HepG2 (cell line): ENCODE data around the gene PTGER3. TPM values are rescaled to one million over a fixed set of nuclear protein-coding genes. Genes with fewer than 3 reads are reported as not detected.

Experiments used
- ATAC-seq: fragments of 200-7000 bp; cut with Tn5 transposase; 3 replicates; pipeline ENCODE4 v1.9.1; 2020; ENCODE audit warnings: mild to moderate bottlenecking, moderate library complexity
- BruUV-seq: library from RNA; stranded (reverse); fragments of 400-500 nt; replicated peaks from 2 replicates; lab custom pipeline; 2021; lab: Mats Ljungman, UMichigan
- CTCF ChIA-PET: fragments of 300-600 bp; formaldehyde crosslinking; extraction: SDS; loops from one replicate; lab custom pipeline; 2021; ENCODE audit warnings: low total read pairs, inconsistent platforms, low intra/inter-chr PET ratio; lab: Yijun Ruan, JAX
- POLR2A ChIA-PET: fragments of 350-600 bp; sonication (Branson Sonifier 250); formaldehyde crosslinking; loops from one replicate; lab custom pipeline; 2020; ENCODE audit warnings: antibody characterized with exemption, inconsistent platforms; lab: Yijun Ruan, JAX
- DNase-seq: peaks from one replicate; pipeline ENCODE4 v3.0.0-alpha.2; 2015; ENCODE audit warnings: low spot score
- FAIRE-seq: peaks from 3 replicates; lab custom pipeline; 2011; peaks lifted over from hg19 to GRCh38; lab: Jason Lieb, UNC
- H2AFZ ChIP-seq: one replicate; pipeline ENCODE4 v1.6.1; 2011; ENCODE audit warnings: low read length, inconsistent platforms
- H3K27ac ChIP-seq: fragments of 300-600 bp; 3 replicates; pipeline ENCODE4 v1.8.0; 2011; ENCODE audit warnings: mixed run types, mild to moderate bottlenecking, mixed read lengths, low read length, inconsistent platforms; ENCODE audit not compliant: insufficient read depth; ENCODE audit errors: extremely low read length
- H3K27me3 ChIP-seq, 2 experiments: fragments of 200-600 bp in 1 of 2; 2 replicates in 1 of 2; 3 replicates in 1 of 2; pipeline versions ENCODE4 v1.6.0 to v1.8.0; 2011; ENCODE audit warnings: low read length in 2 of 2, mild to moderate bottlenecking in 2 of 2, moderate library complexity in 2 of 2, inconsistent platforms in 1 of 2; ENCODE audit not compliant: insufficient read depth in 2 of 2, control insufficient read depth in 1 of 2
- H3K36me3 ChIP-seq, 2 experiments: fragments of 200-600 bp in 1 of 2; replicated peaks in 1 of 2; 2 replicates in 1 of 2; 3 replicates in 1 of 2; pipeline versions ENCODE4 v1.5.1 to v1.8.0; 2011; ENCODE audit warnings: low read length in 2 of 2, inconsistent platforms in 1 of 2; ENCODE audit not compliant: insufficient read depth in 2 of 2, control insufficient read depth in 1 of 2
- H3K4me1 ChIP-seq: 2 replicates; pipeline ENCODE4 v1.5.1; 2012; ENCODE audit warnings: low read length, inconsistent platforms; ENCODE audit not compliant: insufficient read depth
- H3K4me2 ChIP-seq: 2 replicates; pipeline ENCODE4 v1.6.0; 2011; ENCODE audit warnings: low read depth, low read length, inconsistent platforms
- H3K4me3 ChIP-seq, 3 experiments: fragments of 200-600 bp in 1 of 3; sonication (generic), shearing (Covaris generic) in 1 of 3; replicated peaks in 1 of 3; 2 replicates each; pipeline ENCODE4 v1.5.1; 2011 to 2016; ENCODE audit warnings: low read length in 3 of 3, inconsistent platforms in 2 of 3, low read depth in 2 of 3, mild to moderate bottlenecking in 2 of 3, control low read depth in 1 of 3, mixed read lengths in 1 of 3; ENCODE audit not compliant: insufficient read depth in 1 of 3
- H3K79me2 ChIP-seq: one replicate; pipeline ENCODE4 v1.6.1; 2011; ENCODE audit warnings: low read length, inconsistent platforms; ENCODE audit not compliant: insufficient read depth
- H3K9ac ChIP-seq: 2 replicates; pipeline ENCODE4 v1.6.0; 2011; ENCODE audit warnings: mild to moderate bottlenecking, low read depth, low read length, inconsistent platforms; ENCODE audit not compliant: insufficient read depth
- H3K9me3 ChIP-seq: 2 replicates; pipeline ENCODE4 v1.5.1; 2012; ENCODE audit warnings: mild to moderate bottlenecking, low read length
- H4K20me1 ChIP-seq: 2 replicates; pipeline ENCODE4 v1.6.0; 2011; ENCODE audit warnings: inconsistent platforms, mild to moderate bottlenecking, low read length, moderate library complexity; ENCODE audit not compliant: insufficient read depth
- ARNT ChIP-seq: fragments of 450-650 bp; IDR thresholded peaks from 2 replicates; pipeline ENCODE4 v1.6.1; 2017
- ASH2L ChIP-seq: fragments of 300-600, 200-600 bp; sonication (generic); IDR thresholded peaks from 2 replicates; pipeline ENCODE4 v1.7.0; 2017; ENCODE audit warnings: low read depth, mild to moderate bottlenecking, moderate library complexity, mixed read lengths, low read length; ENCODE audit not compliant: insufficient read length
- ATF7 ChIP-seq, 2 experiments: fragments of 450-650 bp in 1 of 2; sonication (generic) in 1 of 2; formaldehyde crosslinking in 1 of 2; IDR thresholded peaks; 2 replicates each; pipeline versions ENCODE4 v1.4.0 to v1.6.1; 2016 to 2020; ENCODE audit warnings: antibody characterized with exemption in 1 of 2, mild to moderate bottlenecking in 1 of 2, missing genetic modification reagents in 1 of 2
- BCL6 ChIP-seq: IDR thresholded peaks from 2 replicates; pipeline ENCODE4 v1.6.1; 2016; ENCODE audit warnings: missing genetic modification reagents, missing compliant biosample characterization
- CHD4 ChIP-seq: fragments of 200-600 bp; sonication (generic); IDR thresholded peaks from 2 replicates; pipeline ENCODE4 v1.7.0; 2017; ENCODE audit warnings: mild to moderate bottlenecking, low read length, borderline replicate concordance
- ESRRA ChIP-seq: sonication (generic); formaldehyde crosslinking; IDR thresholded peaks from 2 replicates; pipeline ENCODE4 v1.5.1; 2020; ENCODE audit warnings: mild to moderate bottlenecking, low read depth, missing genetic modification reagents
- HHEX ChIP-seq: IDR thresholded peaks from 2 replicates; pipeline ENCODE4 v1.6.1; 2016; ENCODE audit warnings: control low read depth
- KMT2A ChIP-seq: sonication (generic); formaldehyde crosslinking; IDR thresholded peaks from 2 replicates; pipeline ENCODE4 v1.4.0; 2020; ENCODE audit warnings: missing genetic modification reagents
- MEF2D ChIP-seq: sonication (generic); formaldehyde crosslinking; IDR thresholded peaks from 2 replicates; pipeline ENCODE4 v1.5.1; 2020; ENCODE audit warnings: mild to moderate bottlenecking, missing genetic modification reagents
- NCOA5 ChIP-seq: sonication (generic); formaldehyde crosslinking; IDR thresholded peaks from 2 replicates; pipeline ENCODE4 v1.4.0; 2020; ENCODE audit warnings: missing genetic modification reagents
- NFRKB ChIP-seq: fragments of 450-650 bp; IDR thresholded peaks from 2 replicates; pipeline ENCODE4 v1.6.1; 2017
- PPARG ChIP-seq: conservative IDR thresholded peaks from 2 replicates; pipeline ENCODE4 v1.6.1; 2016; ENCODE audit warnings: missing biosample characterization, missing genetic modification reagents
- PRPF4 ChIP-seq: fragments of 200-400 bp; formaldehyde crosslinking; IDR thresholded peaks from 2 replicates; pipeline ENCODE4 v1.6.1; 2016; ENCODE audit warnings: low read length, low read depth; ENCODE audit not compliant: poor library complexity, severe bottlenecking
- RXRA ChIP-seq: sonication (generic); formaldehyde crosslinking; IDR thresholded peaks from 2 replicates; pipeline ENCODE4 v1.5.1; 2020; ENCODE audit warnings: missing genetic modification reagents
- SRF ChIP-seq: IDR thresholded peaks from 2 replicates; pipeline ENCODE4 v1.6.1; 2011; ENCODE audit warnings: mild to moderate bottlenecking, low read depth, low read length, moderate library complexity
- TRIM24 ChIP-seq: sonication (generic); formaldehyde crosslinking; IDR thresholded peaks from 2 replicates; pipeline ENCODE4 v1.8.0; 2022; ENCODE audit warnings: mild to moderate bottlenecking, missing genetic modification reagents
- ZBTB38 ChIP-seq: sonication (generic); formaldehyde crosslinking; IDR thresholded peaks from 2 replicates; pipeline ENCODE4 v1.5.1; 2020; ENCODE audit warnings: mild to moderate bottlenecking, missing genetic modification reagents
- ZNF234 ChIP-seq: sonication (generic); formaldehyde crosslinking; conservative IDR thresholded peaks from 2 replicates; pipeline ENCODE4 v1.5.1; 2020; ENCODE audit warnings: mild to moderate bottlenecking, missing genetic modification reagents
- ZNF331 ChIP-seq: sonication (generic); formaldehyde crosslinking; IDR thresholded peaks from 2 replicates; pipeline ENCODE4 v1.4.0; 2020; ENCODE audit warnings: missing genetic modification reagents
- ZNF543 ChIP-seq: sonication (generic); formaldehyde crosslinking; IDR thresholded peaks from 2 replicates; pipeline ENCODE4 v1.4.0; 2020; ENCODE audit warnings: mild to moderate bottlenecking, missing genetic modification reagents
- WGBS: methylation state at CpG from one replicate; pipeline ENCODE4 v1.1.6; 2017; ENCODE audit warnings: low lambda C conversion rate; 5-methylcytosine and 5-hydroxymethylcytosine counted together
- in situ Hi-C: cut with HindIII; loops from 2 replicates; pipeline ENCODE4 v1.10.0; 2017; ENCODE audit warnings: low pct_unique_long_range_greater_than_20kb; ENCODE audit not compliant: extremely low pct_ligation_motif_present
- intact Hi-C: fragments of 100-400 bp; cut with micrococcal nuclease; formaldehyde crosslinking; loops from one replicate; pipeline ENCODE4 v1.10.0; 2022; ENCODE audit not compliant: unreplicated experiment
- polyA plus RNA-seq, 8 experiments: library from polyadenylated mRNA; depleted of rRNA in 3 of 8; stranded (reverse) in 7 of 8; unstranded in 1 of 8; fragments of >200 nt; fragmentation: Illumina TruSeq in 4 of 8; extraction: Trizol in 4 of 8; gene quantifications; 2 replicates each; pipeline versions ENCODE4 v1.2.1 to v1.2.3, GENCODE V29; 2011 to 2016; ENCODE audit warnings: low read depth in 4 of 8, missing spikeins in 1 of 8, mixed read lengths in 1 of 8; ENCODE audit not compliant: insufficient read depth in 1 of 8
- total RNA-seq, 5 experiments: library from RNA; depleted of rRNA; stranded (reverse); fragments of >200 nt; fragmentation: Illumina TruSeq; extraction: Trizol; gene quantifications; 2 replicates each; pipeline ENCODE4 v1.2.3, GENCODE V29; 2016; ENCODE audit warnings: low read depth in 1 of 5
- TF ChIP-seq, protein P1 (sequence below): sonication (generic); formaldehyde crosslinking; conservative IDR thresholded peaks from 2 replicates; pipeline ENCODE4 v1.8.1; 2023; ENCODE audit warnings: missing genetic modification reagents
- TF ChIP-seq, protein P2 (sequence below): sonication (generic); formaldehyde crosslinking; IDR thresholded peaks from 2 replicates; pipeline ENCODE4 v1.8.1; 2022; ENCODE audit warnings: low read depth, mild to moderate bottlenecking, missing genetic modification reagents
- TF ChIP-seq, protein P3 (sequence below): sonication (generic); formaldehyde crosslinking; IDR thresholded peaks from 2 replicates; pipeline ENCODE4 v1.8.1; 2023; ENCODE audit warnings: mild to moderate bottlenecking, missing genetic modification reagents

The PTGER3 gene
- total and polyA plus RNA-seq, 2 of the 13 experiments (the other 11 are each of a cell fraction or from before 2014, with no cell fraction given) = 0.01 TPM; not detected in 1

DNA sequence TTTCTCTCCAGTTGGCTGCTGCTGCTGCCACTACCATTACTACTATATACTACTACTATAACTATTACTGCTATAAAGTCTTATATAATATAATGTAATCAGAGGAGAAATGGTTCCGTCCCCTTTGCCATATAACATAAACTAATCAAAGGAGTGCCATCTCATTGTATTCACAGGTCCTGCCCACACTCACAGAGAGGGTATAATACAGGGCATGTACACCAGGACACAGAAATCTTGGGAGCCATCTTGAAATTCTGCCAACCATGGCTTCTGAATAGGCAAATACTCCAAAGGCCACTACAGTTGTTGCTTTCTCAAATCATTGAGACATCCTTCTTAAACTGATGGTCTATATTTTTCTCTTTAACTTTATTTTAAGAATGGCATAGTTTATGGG is 40.1 kb upstream of the PTGER3 start:
- H3K4me3 ChIP-seq = no peak overlapping the region
- intact Hi-C loops = loop anchor here (2.0 to 10.0 kb wide), 2 partner anchors 55 to 1397 kb away; no protein-coding TSS in a partner anchor
- BruUV-seq = no TSS peak

DNA sequence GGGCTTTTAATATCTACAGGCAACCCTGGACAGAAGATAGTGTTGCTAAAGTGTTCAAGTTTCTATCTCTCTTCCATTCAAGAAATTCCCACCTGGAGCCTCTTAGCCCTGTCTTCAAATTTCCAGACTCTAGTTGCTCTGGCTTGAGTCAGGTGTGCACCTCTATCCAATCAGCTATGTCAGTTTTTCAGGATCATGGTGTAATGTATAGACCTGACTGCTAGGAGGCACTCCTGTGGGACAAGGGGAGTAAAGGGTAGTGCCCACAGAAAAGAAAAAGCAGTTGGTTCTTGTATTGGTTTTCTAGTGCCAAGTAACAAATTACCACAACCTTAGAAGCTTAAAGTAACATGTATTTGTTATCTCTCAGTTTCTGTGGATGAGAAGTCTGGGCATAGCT is 39.4 kb upstream of the PTGER3 start:
- FAIRE-seq = no peak
- ChIA-PET CTCF (no interaction called here), POLR2A (no interaction called here)
- Histone ChIP-seq H4K20me1 (no peaks in the 10 kb centered on the region), H3K36me3 (no peaks in the 10 kb centered on the region), H3K9ac (no peak overlapping the region), H3K79me2 (no peaks in the 10 kb centered on the region), H3K27ac (no peak overlapping the region), H2AFZ (no peak overlapping the region), H3K4me2 (no peak overlapping the region), H3K4me1 (peaks cover 1% of the 10 kb centered on the region), H3K4me3 (no peak overlapping the region), H3K9me3 (no peaks in the 10 kb centered on the region), H3K27me3 (no peaks in the 10 kb centered on the region)
- DNase-seq = no peak
- no peak for ATAC-seq
- BruUV-seq = no TSS peak
- intact Hi-C loops (loop anchor here (10.0 kb wide), 1 partner anchor 1398 kb away; no protein-coding TSS in a partner anchor), in situ Hi-C loops (loop anchor here (10.0 to 25.0 kb wide), 2 partner anchors 882 to 950 kb away; partner anchors contain the start of gene LRRC40)
- TF ChIP-seq ARNT (no peak), ZNF331 (CRISPR knock-in tag) (no peak), BCL6 (no peak), ASH2L (no peak), HHEX (CRISPR knock-in tag) (no peak), PPARG (CRISPR knock-in tag) (no peak), TRIM24 (CRISPR knock-in tag) (no peak), NFRKB (no peak), ZNF543 (CRISPR knock-in tag) (no peak)
- TF ChIP-seq, protein P1, sequence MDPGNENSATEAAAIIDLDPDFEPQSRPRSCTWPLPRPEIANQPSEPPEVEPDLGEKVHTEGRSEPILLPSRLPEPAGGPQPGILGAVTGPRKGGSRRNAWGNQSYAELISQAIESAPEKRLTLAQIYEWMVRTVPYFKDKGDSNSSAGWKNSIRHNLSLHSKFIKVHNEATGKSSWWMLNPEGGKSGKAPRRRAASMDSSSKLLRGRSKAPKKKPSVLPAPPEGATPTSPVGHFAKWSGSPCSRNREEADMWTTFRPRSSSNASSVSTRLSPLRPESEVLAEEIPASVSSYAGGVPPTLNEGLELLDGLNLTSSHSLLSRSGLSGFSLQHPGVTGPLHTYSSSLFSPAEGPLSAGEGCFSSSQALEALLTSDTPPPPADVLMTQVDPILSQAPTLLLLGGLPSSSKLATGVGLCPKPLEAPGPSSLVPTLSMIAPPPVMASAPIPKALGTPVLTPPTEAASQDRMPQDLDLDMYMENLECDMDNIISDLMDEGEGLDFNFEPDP = no peak
- TF ChIP-seq, protein P2, sequence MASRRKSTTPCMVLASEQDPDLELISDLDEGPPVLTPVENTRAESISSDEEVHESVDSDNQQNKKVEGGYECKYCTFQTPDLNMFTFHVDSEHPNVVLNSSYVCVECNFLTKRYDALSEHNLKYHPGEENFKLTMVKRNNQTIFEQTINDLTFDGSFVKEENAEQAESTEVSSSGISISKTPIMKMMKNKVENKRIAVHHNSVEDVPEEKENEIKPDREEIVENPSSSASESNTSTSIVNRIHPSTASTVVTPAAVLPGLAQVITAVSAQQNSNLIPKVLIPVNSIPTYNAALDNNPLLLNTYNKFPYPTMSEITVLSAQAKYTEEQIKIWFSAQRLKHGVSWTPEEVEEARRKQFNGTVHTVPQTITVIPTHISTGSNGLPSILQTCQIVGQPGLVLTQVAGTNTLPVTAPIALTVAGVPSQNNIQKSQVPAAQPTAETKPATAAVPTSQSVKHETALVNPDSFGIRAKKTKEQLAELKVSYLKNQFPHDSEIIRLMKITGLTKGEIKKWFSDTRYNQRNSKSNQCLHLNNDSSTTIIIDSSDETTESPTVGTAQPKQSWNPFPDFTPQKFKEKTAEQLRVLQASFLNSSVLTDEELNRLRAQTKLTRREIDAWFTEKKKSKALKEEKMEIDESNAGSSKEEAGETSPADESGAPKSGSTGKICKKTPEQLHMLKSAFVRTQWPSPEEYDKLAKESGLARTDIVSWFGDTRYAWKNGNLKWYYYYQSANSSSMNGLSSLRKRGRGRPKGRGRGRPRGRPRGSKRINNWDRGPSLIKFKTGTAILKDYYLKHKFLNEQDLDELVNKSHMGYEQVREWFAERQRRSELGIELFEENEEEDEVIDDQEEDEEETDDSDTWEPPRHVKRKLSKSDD (CRISPR knock-in tag) = no peak

More for the DNA sequence above, 40.1 kb upstream of the PTGER3 start:
- no peak overlapping the region for H3K4me2 ChIP-seq
- H3K9me3 ChIP-seq = no peaks in the 10 kb centered on the region
- TF ChIP-seq, protein P3, sequence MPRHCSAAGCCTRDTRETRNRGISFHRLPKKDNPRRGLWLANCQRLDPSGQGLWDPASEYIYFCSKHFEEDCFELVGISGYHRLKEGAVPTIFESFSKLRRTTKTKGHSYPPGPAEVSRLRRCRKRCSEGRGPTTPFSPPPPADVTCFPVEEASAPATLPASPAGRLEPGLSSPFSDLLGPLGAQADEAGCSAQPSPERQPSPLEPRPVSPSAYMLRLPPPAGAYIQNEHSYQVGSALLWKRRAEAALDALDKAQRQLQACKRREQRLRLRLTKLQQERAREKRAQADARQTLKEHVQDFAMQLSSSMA = no peak
- no peak for TF ChIP-seq ESRRA (CRISPR knock-in tag)
- TF ChIP-seq ZBTB38 (CRISPR knock-in tag) = no peak
- TF ChIP-seq CHD4 = no peak
- no peak for TF ChIP-seq PRPF4
- no peak for TF ChIP-seq NCOA5 (CRISPR knock-in tag)
- TF ChIP-seq SRF = no peak
- no peak for TF ChIP-seq RXRA
- no peak for TF ChIP-seq ATF7 (IDR thresholded peaks at IDR 0.05)
- no peak for TF ChIP-seq ATF7 (CRISPR knock-in tag; IDR thresholded peaks at IDR 0.05)
- no peak for TF ChIP-seq KMT2A
- no peak for TF ChIP-seq MEF2D
- no peak for TF ChIP-seq ZNF234 (CRISPR knock-in tag)
- H3K27me3 ChIP-seq = no peaks in the 10 kb centered on the region
- no peak overlapping the region for H2AFZ ChIP-seq
- ATAC-seq = no peak
- WGBS = 76% methylated on average over 1 of the region's 1 CpG
- H4K20me1 ChIP-seq = no peaks in the 10 kb centered on the region
- ChIA-PET POLR2A (no interaction called here), CTCF (no interaction called here)
- no peak for DNase-seq
- in situ Hi-C loops = loop anchor here (10.0 to 25.0 kb wide), 2 partner anchors 883 to 950 kb away; partner anchors contain the start of gene LRRC40
- H3K9ac ChIP-seq = no peak overlapping the region
- no peaks in the 10 kb centered on the region for H3K36me3 ChIP-seq
- H3K27ac ChIP-seq = no peak overlapping the region
- no peaks in the 10 kb centered on the region for H3K4me1 ChIP-seq
- no peak for FAIRE-seq
- no peaks in the 10 kb centered on the region for H3K79me2 ChIP-seq
